SK-N-MC (cell line): ENCODE measurements around the gene GDE1.

ENCODE experiments used
- EZH2 ChIP-seq: fragments of 200-600 bp; sonication (generic); IDR thresholded peaks from one replicate; pipeline ENCODE4 v1.6.1; 2017; ENCODE audit warnings: antibody characterized with exemption
- POLR2AphosphoS5 ChIP-seq: IDR thresholded peaks from 2 replicates; pipeline ENCODE4 v1.6.1; 2012; ENCODE audit warnings: mild to moderate bottlenecking, low read depth, low read length, borderline replicate concordance

DNA sequence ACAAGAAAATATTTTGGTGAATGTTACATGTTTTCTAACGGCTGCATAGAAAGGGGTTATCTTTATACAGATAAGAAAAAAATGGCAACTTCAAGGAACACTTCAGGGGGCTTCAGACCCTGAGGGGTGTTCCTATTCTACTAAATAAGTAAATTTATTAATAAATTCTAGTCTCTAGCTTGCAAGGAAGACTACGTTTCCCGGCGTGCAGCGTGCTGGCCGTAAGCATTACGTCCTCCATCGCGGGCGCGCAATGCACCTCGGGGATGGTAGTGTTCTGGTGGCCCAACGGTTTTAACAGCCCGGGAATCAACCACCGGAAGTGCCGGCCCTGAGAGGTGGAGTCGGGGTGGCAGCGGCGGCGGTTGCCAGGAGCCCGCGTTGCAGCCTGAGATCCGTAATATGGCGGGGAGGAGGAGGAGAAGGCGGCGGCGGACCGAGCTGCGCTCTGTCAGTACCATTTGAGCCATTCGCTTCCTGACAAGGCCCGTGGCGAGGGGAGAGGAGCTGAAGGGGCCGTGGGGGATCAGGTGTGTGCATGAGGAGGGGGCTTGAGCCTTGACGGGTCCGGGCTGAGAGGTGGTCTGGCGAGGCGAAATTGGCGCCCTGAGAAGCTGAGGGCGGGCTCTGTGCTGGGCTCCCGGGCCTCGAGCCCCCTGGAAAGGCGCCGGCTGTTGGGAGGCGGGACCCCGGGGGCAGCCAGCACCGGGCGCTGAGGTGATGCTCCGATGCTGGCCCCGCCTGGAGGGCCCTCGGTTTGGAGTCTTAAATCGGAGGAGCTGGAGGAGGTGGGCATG lies 1.9 kb upstream of the GDE1 start, which contains the start of gene CCP110:
- no peak for TF ChIP-seq EZH2
- peak; percentile 81; the same call in 1 of the 2 replicates for TF ChIP-seq POLR2AphosphoS5
